SIG-M5 treated with dmso at 0.1 percent for 504 hours (cell line): ENCODE results near the gene KLHL1.
A peak's percentile ranks its signal among the peaks of the same experiment; 100 is the strongest.

ENCODE experiments used
- DNase-seq: peaks from one replicate; lab custom pipeline; 2025; ENCODE audit not compliant: unreplicated experiment; lab: John Stamatoyannopoulos, UW

Gene KLHL1

DNA sequence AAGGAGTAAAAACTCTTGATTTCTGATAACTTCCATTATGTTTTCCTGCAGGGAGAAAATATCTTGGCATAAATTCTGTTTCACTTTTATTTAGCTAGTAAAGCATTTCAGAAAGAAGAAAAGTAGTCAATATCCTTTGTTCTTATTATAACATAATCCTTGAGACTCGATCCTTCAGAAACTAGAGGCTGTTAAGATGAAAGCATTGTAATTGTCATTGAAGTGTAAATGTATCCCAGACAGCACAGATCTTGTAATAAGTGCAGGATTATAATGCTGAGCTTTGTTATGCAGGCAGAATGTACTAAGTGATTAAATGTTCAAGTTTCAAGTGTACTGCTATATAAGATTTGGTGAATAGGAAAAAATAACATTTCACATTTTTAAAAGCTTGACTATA lies 225.8 kb downstream of the KLHL1 start:
- DNase-seq: no peak

DNA sequence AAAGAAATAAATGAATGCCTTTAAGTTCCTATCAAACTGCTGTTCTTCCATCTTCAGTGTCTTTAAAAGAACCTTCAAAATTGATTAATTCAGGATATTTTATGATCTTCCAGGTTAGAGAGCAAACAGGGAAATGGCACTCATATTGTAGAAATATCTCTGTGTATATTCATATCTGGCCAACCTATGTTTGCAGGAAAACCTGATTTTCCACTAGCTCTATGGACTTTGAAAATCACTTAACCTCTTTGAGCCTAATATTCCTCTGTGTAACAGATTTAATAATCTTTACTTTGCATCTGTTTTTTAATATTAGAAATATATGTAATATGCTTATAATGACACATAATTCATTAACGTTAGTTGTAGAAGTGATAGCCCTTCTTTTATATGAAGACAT lies 228.3 kb downstream of the KLHL1 start:
- no peak for DNase-seq

DNA sequence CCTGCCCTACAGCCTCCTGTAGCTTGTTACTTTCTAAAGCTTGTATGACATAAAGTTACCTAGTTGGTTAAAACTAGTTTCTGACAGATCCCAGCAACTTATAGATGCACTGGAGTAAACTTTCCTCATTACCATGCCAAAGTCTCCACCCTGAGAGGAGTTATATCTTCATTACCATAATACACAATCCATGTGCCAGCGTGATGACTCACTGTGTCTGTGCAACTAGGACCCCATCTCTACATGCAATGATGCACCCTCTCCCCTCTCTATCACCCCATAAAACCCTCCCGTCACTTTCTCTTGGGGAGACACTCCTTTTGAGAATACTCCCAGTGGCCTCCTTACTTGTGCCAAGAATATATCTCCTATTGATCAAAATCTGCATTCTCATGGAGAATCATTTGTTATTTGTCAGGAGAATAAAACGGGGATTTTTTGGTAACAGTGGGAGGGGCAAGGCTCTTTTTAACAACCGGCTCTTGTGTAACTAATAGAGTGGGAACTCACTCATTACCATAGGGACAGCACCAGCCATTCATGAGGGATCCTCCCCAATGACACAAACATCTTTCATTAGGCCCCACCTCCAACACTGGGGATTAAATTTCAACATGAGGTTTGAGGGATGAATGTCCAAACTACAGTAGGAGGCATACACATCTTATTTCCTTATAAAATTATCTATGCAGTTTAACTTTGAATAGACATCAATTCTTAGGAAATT lies 235.8 kb downstream of the KLHL1 start:
- DNase-seq: no peak

DNA sequence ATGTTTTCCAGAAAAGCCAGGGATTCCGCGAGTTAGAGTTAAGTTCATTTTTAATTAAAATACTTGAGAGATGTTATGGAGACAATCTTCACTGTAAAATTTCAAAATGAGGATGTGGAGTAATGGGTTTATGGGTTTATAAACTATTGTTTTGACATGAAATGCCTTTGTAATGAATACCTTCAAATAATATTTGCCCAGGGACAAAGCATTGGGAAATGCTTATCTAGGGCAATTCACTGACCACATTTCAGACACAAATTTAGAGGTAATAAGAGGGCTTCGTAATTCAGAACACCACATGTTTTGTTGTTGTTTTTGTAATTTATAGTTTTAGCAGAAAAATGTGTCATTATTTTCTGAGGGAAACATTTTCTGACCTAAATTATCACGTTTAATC lies 241.7 kb downstream of the KLHL1 start:
- no peak for DNase-seq

DNA sequence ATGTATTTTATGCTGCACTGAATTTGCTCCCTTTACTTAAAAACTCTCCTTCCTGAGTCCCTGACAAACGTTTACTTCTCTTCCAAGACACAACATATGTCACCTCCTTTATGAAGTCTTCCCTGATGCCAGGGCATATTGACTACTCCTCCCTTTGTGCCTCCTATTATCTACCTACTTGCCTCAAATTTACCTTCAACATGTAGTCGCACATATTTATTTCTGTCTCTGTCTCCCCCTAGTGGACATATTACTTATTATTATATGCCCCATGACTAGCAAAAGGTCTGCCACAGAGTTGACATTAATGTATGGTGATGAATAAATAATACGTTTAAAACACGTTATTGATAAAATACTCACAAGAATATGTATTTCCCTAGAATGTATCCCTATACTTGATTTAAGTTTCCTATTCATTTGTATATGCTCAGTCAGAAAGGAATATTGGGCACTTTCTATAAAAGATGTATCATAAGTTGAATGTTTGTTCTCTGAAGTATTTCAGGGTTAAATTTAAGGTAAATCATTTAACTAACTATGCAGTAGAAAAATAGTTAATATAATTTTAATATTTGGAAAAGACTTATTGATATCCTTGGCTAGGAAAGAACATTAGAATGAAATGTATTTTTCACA lies 250.9 kb downstream of the KLHL1 start:
- peak; percentile 52 for DNase-seq

DNA sequence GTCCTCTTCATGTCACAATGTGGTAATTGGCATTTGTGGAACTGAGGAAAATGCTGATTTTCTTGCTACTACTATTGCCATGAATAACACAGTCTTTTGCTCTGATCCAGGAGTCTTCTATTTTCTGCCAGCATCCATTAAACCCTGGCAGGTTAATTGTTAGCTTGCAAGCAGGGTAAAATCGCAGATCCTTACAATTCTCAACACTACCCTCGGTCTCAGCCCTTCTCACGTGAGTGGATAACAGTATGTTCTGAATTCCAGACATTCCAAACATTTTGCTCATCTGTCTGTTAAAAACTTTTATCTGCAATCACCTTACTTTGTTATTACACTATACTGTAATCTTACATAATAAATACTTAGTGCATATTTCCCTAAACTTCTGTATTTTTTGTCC lies 251.9 kb downstream of the KLHL1 start:
- no peak for DNase-seq

DNA sequence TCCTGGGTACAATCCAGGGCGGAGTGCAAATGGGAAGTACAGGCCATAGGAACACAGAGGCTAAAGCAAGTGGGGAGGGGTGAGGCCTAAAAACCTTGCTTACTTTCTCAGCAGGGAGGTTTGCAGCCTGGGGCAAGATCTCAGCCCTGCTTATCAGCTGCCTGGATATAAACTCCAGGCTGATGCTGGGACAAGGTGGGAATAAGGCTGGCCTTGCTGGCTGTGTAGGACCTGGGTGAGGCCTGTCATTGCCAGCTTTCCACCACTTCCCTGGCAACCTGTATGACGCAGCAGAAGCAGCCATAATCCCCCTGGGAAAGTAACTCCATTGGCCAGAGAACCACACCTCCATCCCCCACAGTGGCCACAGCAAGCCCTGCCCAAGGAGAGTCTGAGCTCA lies 279.7 kb downstream of the KLHL1 start:
- DNase-seq: no peak

DNA sequence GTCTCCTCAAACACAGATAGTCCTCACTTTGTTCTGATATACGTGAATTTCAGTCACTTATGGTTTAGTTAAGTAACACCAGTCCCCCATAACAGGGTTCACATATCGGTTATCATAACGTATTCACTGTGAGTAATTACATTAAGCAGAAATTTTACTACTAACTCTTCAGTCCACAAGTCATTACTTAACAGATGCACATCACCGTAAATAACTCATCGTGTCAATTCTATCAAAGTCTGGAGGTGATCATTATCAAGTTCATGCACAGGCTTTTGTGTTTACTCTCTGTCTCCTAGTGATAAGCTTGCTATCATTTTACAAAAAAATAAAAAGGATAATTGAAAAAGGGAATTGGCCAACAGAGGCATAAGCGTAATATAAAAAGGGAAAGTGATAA lies 288.1 kb downstream of the KLHL1 start:
- DNase-seq: no peak

DNA sequence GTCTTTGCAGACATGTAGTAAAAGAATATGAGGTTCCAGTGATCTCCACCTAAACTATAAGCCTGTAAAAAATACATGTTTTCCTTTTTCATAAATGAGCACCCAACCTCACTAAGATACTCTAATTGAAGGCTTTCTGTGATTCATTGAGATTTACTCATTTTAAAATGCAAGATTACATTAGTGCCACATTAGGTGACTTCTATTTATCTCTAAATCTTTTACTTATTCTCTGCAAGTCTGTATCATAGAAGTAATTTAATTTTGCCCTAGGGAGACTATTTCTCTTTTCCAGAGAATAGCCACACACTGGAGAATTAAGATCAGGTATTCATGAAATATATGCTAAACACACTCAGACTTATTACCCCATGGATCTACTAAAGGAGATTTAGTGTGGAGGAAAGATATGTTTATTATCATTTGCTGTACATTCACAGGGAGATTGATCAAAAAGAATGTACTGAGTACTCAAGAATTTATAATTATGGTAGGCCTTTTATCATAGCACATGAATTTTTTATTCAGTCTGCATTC lies 290.9 kb downstream of the KLHL1 start:
- DNase-seq: no peak

DNA sequence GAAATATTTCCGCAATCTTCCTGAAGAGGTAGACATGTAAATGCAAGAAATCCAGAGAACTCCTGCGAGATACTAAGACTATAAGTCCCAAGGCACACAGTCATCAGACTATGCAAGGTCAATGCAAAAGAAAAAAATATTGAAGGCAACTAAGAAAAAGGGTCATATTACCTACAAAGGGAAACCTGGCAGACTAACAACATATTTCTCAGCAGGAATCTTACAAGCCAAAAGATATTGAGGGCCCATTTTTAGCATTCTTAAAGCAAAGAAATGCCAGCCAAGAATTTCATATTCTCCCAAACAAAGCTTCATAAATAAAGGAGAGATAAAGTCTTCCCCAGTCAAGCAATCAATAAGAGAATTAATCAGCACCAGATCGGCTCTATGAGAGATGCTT lies 299.1 kb downstream of the KLHL1 start:
- no peak for DNase-seq

DNA sequence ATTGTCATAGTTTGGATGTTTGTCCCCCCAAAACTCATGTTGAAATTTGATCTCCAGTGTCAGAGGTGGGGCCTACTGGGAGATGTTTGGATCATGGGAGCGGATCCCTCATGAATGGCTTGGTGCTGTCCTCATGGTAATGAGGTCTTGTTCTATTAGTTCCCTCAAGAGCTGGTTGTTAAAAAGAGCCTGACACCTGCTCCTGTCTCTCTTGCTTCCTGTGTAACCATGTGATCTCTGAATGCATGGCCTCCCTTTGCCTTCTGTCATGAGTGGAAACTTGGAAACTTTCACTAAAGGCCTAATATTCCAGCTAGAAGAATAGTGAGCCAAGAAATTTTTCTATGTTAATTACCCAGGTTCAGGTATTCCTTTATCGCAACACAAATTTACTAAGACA lies 312.0 kb downstream of the KLHL1 start:
- DNase-seq: no peak

DNA sequence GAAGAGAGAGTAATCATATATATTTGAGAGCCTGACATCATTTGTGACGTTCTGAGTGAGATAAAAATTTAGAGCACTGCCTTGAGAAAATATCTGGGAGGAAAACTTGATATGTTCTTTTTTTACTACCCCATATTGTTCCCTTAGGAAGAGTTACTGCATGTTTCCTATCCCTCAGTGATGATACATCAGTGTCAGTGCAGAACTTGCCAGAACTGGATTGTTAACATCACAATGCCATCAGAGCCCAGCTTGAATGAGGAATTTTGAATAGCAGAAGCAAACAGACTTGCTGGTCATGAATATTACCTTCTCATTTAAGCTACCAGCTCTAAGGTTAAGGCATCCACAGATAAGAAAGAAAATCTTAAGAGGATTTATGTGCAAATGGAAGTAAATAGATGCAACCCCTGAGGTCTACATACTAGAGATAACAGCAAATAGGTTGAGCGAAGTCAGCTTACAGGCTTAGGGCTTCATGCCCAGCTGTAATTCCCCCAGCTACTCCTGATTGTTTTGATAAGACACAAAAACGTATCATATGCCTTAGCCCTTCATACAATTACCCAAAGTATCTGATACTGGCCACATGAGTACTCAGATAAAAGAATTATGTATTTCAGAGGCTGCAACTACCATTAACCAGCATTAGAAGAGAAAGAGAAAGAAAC lies 314.3 kb downstream of the KLHL1 start:
- no peak for DNase-seq

DNA sequence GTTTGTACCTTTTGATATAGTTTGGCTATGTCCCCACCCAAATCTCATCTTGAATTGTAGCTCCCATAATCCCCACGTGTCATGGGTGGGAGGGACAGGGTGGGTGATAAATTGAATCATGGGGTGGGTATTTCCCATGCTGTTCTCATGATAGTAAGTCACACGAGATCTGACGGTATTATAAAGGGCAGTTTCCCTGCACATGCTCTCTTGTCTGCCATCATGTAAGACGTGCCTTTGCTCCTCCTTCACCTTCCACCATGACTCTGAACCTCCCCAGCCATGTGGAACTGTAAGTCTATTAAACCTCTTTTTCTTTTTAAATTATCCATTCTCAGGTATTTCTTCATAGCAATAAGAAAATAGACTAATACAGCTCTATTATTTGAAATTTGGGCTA lies 331.3 kb downstream of the KLHL1 start:
- no peak for DNase-seq

DNA sequence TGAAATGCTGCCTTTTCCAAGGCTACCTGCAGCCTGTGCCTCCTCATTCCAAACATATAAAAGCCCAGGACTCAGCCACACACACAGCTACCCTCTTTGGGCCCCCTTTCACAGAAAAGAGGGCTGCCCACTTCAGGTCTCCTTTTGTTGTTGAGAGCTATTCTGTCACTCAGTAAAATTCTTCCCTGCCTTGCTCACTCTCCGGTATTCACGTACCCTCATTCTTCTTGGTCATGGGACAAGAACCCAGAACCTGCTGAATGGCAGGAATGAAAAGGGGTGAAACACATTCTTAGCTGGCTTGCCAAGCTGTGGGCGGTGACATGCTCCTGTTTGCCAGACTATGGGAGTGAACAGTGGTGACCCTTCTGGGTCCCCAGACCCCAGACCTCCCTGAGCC lies 338.6 kb downstream of the KLHL1 start:
- DNase-seq: no peak

DNA sequence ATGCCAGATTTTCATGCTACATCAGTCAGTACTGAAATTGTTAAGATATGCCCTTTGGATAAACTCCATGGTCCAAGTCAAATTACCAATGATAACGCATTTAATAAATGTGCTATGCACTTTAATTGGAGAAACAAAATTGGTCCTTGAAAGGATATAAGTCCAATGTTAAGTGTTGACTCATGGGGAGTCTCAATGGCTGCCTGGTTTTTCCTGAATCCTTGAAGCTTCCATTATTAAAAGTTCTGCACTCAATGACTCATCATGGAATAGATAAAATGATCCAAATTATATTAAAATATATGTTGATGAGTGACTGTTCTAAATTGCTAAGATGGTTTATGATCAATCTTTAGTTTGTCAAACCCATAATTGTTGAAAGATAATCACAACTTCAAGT lies 346.7 kb downstream of the KLHL1 start:
- DNase-seq: no peak

DNA sequence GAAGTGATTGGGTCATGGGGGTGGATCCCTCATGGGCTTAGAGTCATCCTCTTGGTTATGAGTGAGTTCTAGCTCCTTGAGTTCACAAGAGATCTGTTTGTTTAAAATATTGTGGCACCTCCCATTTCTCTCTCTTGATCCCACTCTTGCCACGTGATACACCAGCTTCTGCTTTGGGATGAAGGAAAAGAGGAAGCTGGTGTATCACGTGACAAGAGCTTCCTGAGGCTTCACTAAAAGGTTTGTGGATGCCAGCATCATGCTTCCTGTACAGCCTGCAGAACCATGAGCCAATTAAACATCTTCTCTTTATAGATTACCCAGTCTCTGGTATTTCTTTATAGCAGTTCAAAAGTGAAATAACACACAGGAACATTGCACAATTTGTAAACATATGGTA lies 353.2 kb downstream of the KLHL1 start:
- DNase-seq: no peak

DNA sequence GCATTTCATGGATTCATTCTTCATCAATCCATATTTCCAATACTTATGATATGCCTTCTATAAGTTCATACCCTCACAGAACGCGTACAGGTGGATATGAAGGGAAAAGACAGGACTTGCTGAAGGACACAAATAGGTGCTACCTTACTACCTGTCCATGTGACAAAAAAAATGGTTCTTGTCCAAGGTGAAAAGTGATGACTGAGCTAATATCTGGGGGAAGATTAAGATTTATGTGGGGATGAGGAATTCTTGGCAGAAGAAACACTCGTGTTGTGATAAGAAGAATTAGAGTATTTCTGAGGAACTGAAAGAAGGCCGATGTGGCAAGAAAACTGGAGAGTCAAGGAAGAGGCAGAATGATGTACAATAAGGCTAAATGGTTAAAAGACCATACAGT lies 357.0 kb downstream of the KLHL1 start:
- no peak for DNase-seq

DNA sequence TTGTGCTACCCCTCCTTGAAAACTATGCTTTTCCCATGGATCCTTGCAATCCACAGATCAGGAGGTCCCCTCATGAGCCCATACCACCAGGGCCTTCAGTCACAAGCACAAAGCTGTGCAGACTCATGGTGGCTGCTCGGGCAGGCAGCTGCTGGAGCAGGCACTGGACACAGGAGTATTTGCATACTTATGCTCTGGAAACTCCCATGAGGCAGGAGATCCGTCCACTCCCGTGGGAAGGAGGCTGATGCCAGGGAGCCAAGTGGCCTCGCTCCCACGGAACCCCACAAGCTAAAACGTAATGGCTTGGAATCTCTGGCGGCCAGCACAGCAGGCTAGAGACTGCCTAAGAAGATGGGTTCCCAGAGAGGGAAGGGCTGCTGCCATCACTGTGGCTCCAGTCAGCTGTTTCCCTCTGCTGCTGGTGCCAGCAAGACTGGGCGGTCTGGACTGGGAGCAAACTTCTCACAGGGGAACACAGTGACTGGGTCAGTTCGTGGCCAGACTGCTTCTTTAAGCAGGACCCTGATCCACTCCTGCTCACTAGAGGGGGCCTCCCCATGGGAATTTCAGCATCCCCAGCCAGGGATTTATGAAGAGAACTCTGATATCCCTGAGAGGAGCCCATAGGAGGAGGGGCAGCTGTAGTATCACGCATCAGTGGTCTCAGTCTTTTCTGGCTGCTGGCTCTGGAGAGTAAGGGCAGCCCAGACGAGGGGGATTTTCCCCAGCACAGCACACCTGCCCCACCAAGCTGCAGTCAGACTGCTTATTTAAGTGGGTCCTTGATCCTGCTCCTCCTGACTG lies 370.9 kb downstream of the KLHL1 start:
- DNase-seq: no peak

DNA sequence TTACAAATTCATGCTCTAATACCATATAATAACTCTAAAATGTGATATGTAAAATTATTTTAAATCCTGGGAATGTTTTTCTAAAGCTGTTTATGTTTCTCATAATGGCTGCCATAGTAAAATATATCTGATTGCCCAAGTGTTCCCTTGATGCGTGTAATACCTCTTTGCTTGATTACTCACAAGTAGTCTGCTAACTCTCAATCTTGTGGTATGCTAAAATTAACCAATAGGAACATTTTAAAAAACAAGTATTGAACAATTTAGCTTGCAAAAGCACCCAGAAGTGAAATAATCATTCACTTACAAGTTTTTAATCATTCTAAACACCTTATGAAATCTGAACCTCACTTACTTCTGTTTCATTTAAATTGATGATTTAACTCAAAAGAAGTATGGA lies 386.6 kb downstream of the KLHL1 start:
- no peak for DNase-seq

DNA sequence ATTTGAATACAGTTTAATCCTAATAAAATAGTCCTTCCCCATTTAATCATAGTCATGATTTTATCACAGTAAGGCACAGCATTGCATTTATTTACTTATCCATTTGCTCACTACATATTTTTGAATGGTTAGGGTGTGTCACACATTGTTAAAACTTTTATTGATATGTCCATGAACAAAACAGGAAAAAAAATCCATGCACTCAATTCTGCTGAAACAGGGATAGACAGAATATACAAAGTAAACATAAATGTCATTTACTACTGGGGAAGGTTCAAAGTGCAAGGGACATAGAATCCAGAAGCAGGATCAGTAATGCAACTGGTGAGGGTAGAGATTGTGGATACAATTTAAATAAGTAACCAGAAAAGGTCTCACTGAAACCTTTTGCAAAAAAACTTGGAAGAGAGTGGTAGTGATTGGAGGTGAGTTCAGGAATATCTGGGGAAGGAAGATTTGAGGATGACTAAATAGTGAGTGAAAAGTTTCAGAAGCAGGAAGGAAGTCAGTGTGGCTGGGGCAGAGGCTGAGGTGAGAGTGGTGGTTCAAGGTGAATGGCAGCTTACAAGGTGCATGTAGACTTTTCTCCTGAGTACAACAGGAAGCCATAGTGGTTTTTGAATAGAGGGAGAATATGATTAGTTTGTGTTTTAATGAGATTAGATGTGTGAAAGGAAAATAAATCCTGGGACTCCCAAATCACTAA lies 387.8 kb downstream of the KLHL1 start:
- DNase-seq: no peak

DNA sequence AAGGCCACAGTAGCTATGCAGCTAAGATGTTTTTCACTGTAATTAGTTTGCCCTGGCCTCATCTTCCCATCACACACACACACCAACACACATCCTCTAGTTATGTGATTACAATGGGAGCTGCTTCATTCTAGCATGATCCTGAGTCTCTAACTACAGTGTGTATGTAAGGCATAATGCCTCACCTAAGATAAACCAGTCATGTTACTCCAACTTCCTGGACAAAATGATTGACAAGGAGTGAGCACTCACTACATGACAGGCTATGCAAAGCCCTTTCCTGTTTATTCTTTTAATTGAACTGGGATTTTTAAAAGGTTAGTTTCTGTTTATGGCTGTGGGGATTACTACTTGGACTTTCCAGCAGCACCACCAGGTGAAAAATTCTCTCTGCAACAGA lies 401.4 kb downstream of the KLHL1 start:
- DNase-seq: no peak
